HG03342 (cell line): ENCODE measurements around the gene NEIL3.

ENCODE experiments used
- ATAC-seq: cut with Tn5 transposase; IDR thresholded peaks from one replicate; pipeline ENCODE4 v1.9.1; 2021; ENCODE audit warnings: mild to moderate bottlenecking, moderate library complexity; ENCODE audit not compliant: unreplicated experiment

Gene NEIL3, protein sequence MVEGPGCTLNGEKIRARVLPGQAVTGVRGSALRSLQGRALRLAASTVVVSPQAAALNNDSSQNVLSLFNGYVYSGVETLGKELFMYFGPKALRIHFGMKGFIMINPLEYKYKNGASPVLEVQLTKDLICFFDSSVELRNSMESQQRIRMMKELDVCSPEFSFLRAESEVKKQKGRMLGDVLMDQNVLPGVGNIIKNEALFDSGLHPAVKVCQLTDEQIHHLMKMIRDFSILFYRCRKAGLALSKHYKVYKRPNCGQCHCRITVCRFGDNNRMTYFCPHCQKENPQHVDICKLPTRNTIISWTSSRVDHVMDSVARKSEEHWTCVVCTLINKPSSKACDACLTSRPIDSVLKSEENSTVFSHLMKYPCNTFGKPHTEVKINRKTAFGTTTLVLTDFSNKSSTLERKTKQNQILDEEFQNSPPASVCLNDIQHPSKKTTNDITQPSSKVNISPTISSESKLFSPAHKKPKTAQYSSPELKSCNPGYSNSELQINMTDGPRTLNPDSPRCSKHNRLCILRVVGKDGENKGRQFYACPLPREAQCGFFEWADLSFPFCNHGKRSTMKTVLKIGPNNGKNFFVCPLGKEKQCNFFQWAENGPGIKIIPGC

GRCh38 chr4:177309522-177310371 lies at the start of gene NEIL3:
Gene NEIL3 (plus strand): TSS chr4:177309874. CDS start chr4:177309954, 80 bp downstream.
- peak; percentile 91 for ATAC-seq

GRCh38 chr4:177263818-177264217 lies 45.9 kb upstream of the NEIL3 start:
- ATAC-seq = no peak

DNA sequence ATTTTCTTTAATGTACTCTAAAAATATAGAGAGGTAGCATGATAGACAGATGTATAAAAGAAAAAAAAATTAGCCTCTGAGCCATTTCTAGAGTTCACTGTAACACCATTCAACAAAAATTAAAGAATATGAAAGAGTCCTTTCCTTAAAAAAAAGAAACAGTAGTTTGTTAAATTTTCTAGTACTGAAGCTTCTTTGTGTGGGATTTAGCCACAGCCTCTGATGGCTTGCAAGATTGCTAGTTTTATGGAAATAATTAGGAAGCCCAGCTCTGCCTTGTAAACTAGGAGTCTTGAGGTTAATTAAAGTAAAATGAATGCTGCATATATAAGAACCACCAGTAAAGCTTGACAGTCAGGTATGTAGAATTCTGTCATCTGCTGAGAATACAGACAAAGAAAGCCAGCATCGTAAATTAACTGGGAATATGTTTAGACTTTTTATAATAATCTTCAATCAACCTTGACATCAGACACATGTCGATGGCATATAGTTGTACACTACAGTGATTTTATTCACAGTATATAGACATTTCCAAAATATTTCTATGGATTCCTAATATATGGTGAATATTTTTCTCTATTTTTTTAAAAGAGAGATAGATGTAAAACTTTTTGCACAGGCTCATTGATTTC lies 44.8 kb upstream of the NEIL3 start:
- ATAC-seq = no peak

DNA sequence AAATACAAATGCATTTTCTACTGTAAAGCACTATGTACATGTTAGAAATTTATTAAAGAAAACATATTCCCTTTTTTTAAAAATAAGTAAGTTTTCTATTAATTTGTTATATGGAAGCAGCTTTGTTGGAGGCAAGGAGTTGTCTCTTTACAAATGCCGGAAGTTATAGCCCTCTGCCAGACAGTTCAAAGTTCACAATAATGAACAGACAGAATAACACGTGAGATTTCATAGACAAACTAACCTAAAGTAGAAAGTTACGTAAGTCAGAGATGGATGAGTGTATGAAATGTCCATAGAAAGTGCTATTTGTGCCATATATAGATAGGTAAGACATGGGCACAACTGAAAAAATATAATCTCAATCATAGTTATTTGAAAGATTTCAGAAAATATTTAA lies 43.9 kb upstream of the NEIL3 start:
- no peak for ATAC-seq

- ATAC-seq = peak; percentile 98
These were observed 43.2 kb upstream of the NEIL3 start for GRCh38 chr4:177266506-177266905.

DNA sequence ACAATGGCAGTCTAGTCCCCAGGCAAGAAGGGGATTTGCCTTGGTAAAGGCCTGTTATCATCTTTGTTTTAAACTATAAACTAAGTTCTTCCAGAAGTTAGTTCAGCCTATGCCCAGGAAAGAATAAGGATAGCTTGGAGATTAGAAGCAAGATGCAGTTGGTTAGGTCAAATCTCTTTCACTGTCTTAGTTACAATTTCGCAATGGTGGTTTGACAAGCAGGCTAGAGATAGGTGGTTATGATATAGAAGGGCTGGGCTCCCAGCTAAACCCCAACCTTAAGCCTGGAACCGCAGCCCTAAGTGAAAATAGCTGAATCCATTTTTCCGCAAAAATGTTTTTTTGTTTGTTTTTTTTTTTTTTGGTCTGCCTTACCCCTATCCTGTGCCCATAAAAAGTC lies 41.8 kb upstream of the NEIL3 start:
- ATAC-seq = no peak

DNA sequence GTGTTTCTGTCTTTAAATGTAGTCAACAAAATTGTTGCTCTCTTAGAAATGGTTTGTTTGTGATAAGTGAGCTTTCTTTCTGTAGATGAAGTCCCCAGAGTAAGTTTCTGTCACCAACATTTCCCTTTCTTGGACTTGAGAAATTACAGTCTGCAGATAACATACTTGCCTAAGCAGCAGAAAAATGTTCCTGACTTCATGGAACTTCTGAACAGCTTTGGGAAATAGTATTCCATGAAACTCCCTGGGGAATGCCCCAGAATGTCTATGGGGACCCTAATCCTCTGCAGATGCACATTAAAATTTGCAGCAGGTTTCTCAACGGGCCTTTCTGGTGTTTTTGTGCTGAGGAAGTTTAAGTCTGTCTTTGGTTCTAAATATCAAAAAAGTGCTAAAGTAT lies 38.6 kb upstream of the NEIL3 start:
- ATAC-seq = no peak

- no peak for ATAC-seq
These were observed 37.5 kb upstream of the NEIL3 start for GRCh38 chr4:177271915-177272766.

GRCh38 chr4:177275999-177276398 lies 33.7 kb upstream of the NEIL3 start:
- no peak for ATAC-seq

GRCh38 chr4:177281351-177281909 lies 28.2 kb upstream of the NEIL3 start:
- ATAC-seq = no peak

DNA sequence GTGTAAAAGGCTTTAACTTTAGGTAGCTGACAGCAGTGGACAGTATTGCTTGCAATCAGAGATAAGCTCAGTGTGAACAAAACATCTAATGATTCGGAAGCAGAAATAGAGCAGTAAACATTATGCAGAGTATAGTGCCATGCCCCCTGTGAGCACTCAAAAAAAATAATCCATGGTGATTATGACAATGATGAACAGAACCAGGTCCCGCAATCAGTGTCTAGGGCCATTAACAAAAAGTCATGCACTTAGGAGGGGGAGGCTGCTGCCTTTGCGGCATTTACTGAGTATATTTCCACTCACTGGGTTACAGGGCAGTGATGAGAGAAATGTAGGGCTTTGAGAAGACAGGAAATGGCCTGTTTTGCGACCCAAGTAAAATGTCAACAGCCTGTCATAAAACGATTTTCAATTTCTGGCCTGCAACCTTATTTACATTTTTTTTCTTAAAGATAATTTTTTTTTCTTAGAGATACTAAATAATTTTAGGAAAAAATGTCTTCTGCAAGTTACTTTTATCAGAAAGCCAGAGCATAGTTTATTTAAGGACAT lies 27.3 kb upstream of the NEIL3 start:
- no peak for ATAC-seq

DNA sequence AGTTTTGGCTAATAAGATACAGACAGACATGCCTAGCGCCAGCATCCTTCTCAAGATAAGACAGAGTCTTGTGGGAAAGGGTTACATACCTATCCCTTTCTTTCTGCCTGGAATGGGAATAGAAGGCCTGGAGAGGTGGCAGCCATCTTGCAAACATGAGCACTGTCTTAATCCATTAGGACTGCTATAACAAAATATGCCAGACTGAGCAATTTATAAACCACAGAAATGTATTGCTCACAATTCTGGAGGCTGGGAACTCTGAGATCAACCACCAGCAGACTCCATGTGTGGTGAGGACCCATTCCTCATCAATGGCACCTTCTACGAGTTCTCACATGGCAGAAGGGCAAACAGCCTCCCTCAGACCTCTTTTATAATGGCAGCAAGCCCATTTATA lies 26.5 kb upstream of the NEIL3 start:
- no peak for ATAC-seq

DNA sequence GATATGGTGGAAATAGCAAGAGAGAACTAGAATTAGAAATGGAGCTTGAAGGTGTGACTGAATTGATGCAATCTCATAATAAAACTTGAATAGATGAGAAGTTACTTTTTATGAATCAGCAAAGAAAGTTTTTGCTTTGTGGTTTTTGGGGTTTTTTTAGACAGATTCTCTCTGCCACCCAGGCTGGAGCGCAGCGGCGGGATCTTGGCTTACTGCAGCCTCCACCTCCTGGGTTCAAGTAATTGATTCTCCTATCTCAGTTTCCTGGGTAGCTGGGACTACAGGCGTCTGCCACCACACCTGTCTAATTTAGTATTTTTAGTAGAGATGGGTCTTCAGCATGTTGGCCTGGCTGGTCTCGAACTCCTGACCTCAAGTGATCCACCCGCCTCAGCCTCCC lies 23.7 kb upstream of the NEIL3 start:
- ATAC-seq = no peak

DNA sequence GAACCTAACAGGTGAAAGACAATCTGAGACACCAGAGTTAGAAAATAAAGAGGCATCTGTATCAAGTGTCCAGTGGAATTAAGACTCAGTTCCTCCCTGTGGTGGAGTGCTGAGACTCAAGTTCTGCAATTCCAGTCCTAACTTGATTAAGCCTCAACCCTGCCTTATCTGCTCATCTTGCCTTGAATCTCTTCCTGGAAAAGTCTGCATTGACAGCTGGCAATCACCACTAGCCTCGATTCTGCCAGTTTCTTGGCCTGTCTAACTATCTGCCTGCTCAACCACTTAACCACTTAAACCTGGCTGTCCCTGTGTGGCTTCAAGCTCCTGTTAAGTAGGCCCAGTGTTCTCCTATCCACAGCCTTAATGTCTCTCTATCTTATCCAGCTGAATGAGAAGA lies 22.4 kb upstream of the NEIL3 start:
- ATAC-seq = no peak

DNA sequence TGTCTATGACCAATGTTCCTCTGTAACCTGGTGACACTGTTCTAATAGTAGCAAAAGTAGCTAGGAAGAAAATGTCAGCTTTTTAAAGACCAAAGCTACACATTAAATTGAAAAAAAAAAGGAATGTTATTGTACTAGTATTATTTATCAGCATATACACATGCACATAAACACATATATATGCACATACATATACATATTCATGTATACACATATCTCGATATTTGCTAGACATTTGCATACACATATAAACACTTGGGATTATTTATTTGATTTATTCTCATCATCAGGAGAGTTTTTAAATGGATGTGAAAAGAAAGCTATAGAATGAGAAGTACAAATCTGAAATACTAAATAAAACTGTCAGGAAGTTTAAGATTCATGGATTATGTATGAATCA lies 21.3 kb upstream of the NEIL3 start:
- ATAC-seq = no peak

- no peak for ATAC-seq
These were observed 18.9 kb upstream of the NEIL3 start for GRCh38 chr4:177290780-177291179.

DNA sequence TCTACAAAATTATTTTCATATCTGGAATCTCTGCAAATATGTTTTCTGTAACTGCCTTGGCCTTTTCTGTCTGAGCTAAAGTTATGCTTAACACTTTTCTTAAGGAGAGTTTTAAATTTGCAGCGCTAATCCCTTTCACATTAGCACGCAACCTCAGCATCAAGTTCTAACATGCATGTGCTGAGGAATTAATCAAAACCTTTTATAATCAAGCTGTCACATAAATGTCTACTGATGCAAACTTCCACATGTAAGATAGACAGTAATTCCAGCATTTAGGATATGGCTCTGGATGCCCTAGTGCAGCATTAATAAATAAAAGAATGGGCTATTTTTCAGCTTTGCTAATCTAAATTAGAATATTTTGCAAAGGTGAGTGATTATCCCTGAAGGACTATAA lies 17.5 kb upstream of the NEIL3 start:
- no peak for ATAC-seq

DNA sequence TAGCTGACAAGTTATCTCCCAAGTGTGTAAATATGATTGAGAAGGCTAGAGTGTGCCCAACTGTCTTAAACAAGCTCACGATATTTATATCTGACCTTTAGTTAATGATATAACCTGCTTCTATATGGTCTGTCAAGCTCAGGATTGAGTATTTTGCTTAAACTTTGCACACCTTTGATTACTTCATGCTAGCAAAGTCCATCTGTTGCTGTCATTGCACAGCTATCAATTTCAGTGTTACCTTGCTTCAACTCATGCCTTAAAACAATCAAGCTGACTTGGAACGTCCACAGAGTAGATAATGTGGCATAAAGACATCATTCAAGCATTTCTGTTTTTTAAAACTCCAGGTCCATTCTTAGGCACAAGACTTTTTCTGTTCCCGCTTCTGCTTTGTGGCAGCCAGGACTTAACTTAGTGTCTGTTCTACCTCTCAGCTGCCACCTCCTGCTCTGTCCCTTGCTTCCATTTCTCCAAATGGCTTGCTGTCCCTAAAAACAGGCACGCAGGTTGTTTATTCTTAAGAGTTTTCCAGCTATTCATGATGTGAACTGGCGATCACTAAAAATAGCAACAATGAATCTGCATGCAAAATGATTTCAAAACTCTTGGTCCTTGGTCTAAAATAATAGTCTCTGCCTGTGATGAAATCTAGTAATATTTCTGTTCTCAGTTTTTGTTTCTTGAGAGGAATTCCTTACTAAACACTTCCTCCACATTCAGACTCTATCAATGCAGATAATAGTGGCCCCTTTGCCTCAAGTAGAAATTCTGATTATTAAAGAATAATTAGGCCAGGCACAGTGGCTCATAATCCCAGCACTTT lies 16.3 kb upstream of the NEIL3 start:
- no peak for ATAC-seq
